Muscle of leg (tissue), 11 donors: ENCODE measurements around the gene PSMD5. TPM values are rescaled to one million over a fixed set of nuclear protein-coding genes. Genes with fewer than 3 reads are reported as not detected.

Source experiments
- DNase-seq: peaks from one replicate; pipeline ENCODE4 v3.0.0; 2013
- H3K27ac ChIP-seq: one replicate; pipeline ENCODE4 v1.5.1; 2013; ENCODE audit warnings: mild to moderate bottlenecking, low read length, control low read depth
- H3K27me3 ChIP-seq: one replicate; pipeline ENCODE4 v1.6.1; 2013; ENCODE audit warnings: low read length; ENCODE audit not compliant: control insufficient read depth, insufficient read depth
- H3K36me3 ChIP-seq: one replicate; pipeline ENCODE4 v1.6.1; 2013; ENCODE audit warnings: low read length; ENCODE audit not compliant: control insufficient read depth, insufficient read depth
- H3K4me1 ChIP-seq: one replicate; pipeline ENCODE4 v1.6.1; 2013; ENCODE audit warnings: low read length; ENCODE audit not compliant: control insufficient read depth, insufficient read depth
- H3K4me3 ChIP-seq: one replicate; pipeline ENCODE4 v1.5.1; 2013; ENCODE audit warnings: low read length, control low read depth
- H3K9me3 ChIP-seq: replicated peaks from 2 replicates; pipeline ENCODE4 v1.6.1; 2013; ENCODE audit warnings: low read depth, low read length; ENCODE audit not compliant: control insufficient read depth
- WGBS: methylation state at CpG from one replicate; pipeline ENCODE4 v1.1.5; 2013; ENCODE audit warnings: missing lambda C conversion rate; ENCODE audit not compliant: insufficient coverage; 5-methylcytosine and 5-hydroxymethylcytosine counted together
- polyA plus RNA-seq, 8 donors: library from polyadenylated mRNA; unstranded; fragments of 120-200 nt; gene quantifications; one replicate each; pipeline versions ENCODE4 v1.2.1 to v1.2.3, GENCODE V29; 2013; ENCODE audit warnings: inconsistent platforms in 1 of 8, low replicate concordance in 1 of 8; ENCODE audit not compliant: insufficient read length in 8 of 8, insufficient read depth in 1 of 8
- total RNA-seq: library from RNA; stranded (reverse); fragments of 120-200 nt; gene quantifications from one replicate; pipeline ENCODE4 v1.2.4, GENCODE V29; 2013

PSMD5 gene
- total and polyA plus RNA-seq, 9 donors, result 17.1 to 24.9 (median 21.1) TPM

GRCh38 chr9:120867676-120868338 lies 25.1 kb upstream of the PSMD5 start:
- peaks cover 45% of the 10 kb centered on the region for H3K36me3 ChIP-seq

DNA sequence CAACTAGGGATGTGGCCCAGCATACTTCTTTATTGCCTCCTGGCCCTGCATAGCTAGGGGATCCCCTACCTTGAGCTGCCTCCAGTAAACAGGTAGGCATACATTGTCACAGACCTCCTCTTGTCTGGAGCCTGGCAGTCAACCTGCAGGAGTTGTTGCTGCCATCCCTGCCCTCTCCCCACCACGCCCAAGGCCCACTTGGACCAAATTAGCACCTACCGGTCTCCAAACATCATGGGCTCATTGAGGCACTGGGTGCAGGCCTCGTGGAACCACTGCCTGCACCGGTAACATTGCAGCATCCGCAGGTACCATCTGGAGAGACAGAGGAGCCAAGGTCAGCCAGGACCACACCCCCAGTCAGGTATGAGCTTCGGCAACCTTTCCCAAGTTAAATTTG lies 23.9 kb upstream of the PSMD5 start:
- peaks cover 25% of the 10 kb centered on the region for H3K4me1 ChIP-seq

More at GRCh38 chr9:120867676-120868338, 25.1 kb upstream of the PSMD5 start:
- Histone ChIP-seq H3K9me3 (no peaks in the 10 kb centered on the region), H3K4me3 (peak overlapping the region; percentile 54), H3K27me3 (no peaks in the 10 kb centered on the region), H3K27ac (peak overlapping the region; percentile 90), H3K4me1 (peaks cover 25% of the 10 kb centered on the region)
- 66% methylated on average over 6 of the region's 15 CpGs for WGBS
- DNase-seq, result no peak

DNA sequence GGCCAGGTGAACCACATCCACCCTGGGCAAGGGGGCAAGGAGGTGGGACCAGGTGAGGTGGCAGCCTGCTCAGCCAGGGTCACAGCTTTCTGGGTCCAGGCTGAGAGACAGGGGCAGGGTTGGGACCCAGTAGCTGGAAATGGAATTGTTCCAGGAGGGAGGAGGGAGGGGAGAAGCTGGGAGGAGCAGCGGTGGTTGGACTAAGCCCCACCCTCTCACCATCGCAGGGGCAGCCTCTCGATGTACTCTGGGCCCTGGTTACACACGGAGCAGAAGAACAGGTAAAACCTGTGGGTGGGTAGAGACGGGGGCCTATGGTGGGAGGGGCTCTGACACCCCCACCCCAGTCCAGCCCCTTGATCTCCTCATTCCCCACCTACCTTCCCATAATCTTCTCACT lies 23.1 kb upstream of the PSMD5 start:
- H3K27ac ChIP-seq, result no peak overlapping the region
- no peak overlapping the region for H3K4me3 ChIP-seq
- H3K27me3 ChIP-seq, result no peaks in the 10 kb centered on the region
- WGBS, result no CpG with 5 or more reads among the region's 5 CpGs
- no peaks in the 10 kb centered on the region for H3K9me3 ChIP-seq
- H3K4me1 ChIP-seq, result peaks cover 25% of the 10 kb centered on the region
- H3K36me3 ChIP-seq, result peaks cover 64% of the 10 kb centered on the region
- no peak for DNase-seq

More for the DNA sequence above, 23.9 kb upstream of the PSMD5 start:
- Histone ChIP-seq H3K27me3 (no peaks in the 10 kb centered on the region), H3K36me3 (peaks cover 55% of the 10 kb centered on the region), H3K4me3 (no peak overlapping the region), H3K9me3 (no peaks in the 10 kb centered on the region), H3K27ac (no peak overlapping the region)
- WGBS, result 94% methylated on average over 4 of the region's 6 CpGs
- no peak for DNase-seq

GRCh38 chr9:120865176-120865575 lies 22.5 kb upstream of the PSMD5 start:
- peaks cover 65% of the 10 kb centered on the region for H3K36me3 ChIP-seq
- WGBS, result 36% methylated on average over 5 of the region's 5 CpGs
- no peak for DNase-seq
- no peaks in the 10 kb centered on the region for H3K27me3 ChIP-seq
- H3K4me3 ChIP-seq, result no peak overlapping the region
- H3K9me3 ChIP-seq, result no peaks in the 10 kb centered on the region
- H3K4me1 ChIP-seq, result peaks cover 22% of the 10 kb centered on the region
- no peak overlapping the region for H3K27ac ChIP-seq

DNA sequence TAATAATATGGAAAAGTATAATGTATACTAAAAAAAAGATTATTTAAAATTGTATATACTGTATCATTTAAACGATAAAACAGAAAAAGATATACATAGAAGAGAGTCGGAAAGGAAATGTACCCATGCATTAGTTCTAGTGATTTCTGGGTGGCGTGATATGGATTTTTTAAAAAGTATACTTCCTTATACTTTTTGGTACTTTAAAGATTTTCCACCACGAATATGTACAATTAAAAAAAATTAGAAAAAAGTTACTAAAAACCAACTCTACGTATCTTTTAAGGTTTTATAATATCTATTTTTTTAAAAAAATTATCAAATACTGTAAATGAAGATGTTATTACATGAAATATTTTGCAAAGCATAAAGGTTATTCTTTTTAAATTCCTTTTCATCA lies 22.0 kb upstream of the PSMD5 start:
- Histone ChIP-seq H3K27ac (no peak overlapping the region), H3K4me1 (peaks cover 20% of the 10 kb centered on the region), H3K4me3 (no peak overlapping the region), H3K9me3 (no peaks in the 10 kb centered on the region), H3K27me3 (no peaks in the 10 kb centered on the region), H3K36me3 (peaks cover 69% of the 10 kb centered on the region)
- WGBS, result no CpG with 5 or more reads among the region's 5 CpGs
- no peak for DNase-seq

- H3K36me3 ChIP-seq, result peaks cover 76% of the 10 kb centered on the region
- no CpG with 5 or more reads among the region's 7 CpGs for WGBS
Observed at GRCh38 chr9:120863833-120864232, 21.1 kb upstream of the PSMD5 start.

DNA sequence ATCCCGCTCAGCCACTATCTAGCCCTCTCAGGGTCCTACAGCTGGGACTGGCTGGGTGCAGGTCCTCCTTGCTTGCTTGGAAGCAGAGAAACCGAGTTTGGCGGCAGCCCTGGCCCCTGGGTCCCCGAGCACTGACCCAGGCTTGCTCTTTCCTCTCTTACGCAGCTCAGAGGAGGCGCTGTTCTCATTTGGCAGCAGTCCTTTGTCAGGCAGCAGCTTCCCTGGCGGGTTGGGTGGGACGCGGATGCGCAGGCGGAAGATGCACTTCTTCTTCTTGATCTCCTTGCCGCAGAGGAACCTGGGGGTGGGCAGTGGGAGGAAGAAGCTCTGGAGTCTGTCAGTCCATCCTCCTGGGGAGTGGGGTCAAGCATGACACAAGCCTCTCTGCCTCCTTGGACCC lies 19.7 kb upstream of the PSMD5 start:
- no peak overlapping the region for H3K4me3 ChIP-seq
- H3K27ac ChIP-seq, result no peak overlapping the region
- no peaks in the 10 kb centered on the region for H3K27me3 ChIP-seq
- WGBS, result 83% methylated on average over 11 of the region's 12 CpGs
- peaks cover 16% of the 10 kb centered on the region for H3K4me1 ChIP-seq
- H3K36me3 ChIP-seq, result peaks cover 87% of the 10 kb centered on the region
- no peak for DNase-seq
- H3K9me3 ChIP-seq, result no peaks in the 10 kb centered on the region

More at GRCh38 chr9:120863833-120864232, 21.1 kb upstream of the PSMD5 start:
- no peak for DNase-seq
- Histone ChIP-seq H3K9me3 (no peaks in the 10 kb centered on the region), H3K4me1 (peaks cover 18% of the 10 kb centered on the region), H3K4me3 (no peak overlapping the region), H3K27ac (no peak overlapping the region), H3K27me3 (no peaks in the 10 kb centered on the region)

DNA sequence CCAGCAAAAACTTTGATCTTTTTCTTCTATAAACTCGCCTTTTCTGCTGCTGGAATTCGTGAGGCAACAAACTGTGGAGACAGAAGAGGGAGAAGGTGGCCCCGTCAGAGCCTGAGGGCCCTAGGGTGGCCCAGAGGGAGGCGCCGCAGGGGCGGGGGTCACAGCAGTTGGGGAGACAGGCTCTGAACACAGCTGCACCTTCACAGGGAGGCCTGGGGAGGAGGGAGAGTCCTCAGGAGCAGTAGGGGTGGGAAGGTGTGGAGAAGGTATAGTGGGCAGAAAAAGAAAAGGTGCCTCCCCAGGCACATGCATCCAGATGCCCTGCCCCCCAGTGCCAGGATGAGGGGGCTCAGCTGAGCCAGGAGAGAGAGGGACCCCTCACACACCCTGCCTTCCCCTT lies 19.2 kb upstream of the PSMD5 start:
- no peak for DNase-seq
- H3K27me3 ChIP-seq, result no peaks in the 10 kb centered on the region
- no peak overlapping the region for H3K27ac ChIP-seq
- H3K36me3 ChIP-seq, result peaks cover 89% of the 10 kb centered on the region
- H3K4me3 ChIP-seq, result no peak overlapping the region
- H3K4me1 ChIP-seq, result peaks cover 18% of the 10 kb centered on the region
- 87% methylated on average over 5 of the region's 6 CpGs for WGBS
- no peaks in the 10 kb centered on the region for H3K9me3 ChIP-seq

DNA sequence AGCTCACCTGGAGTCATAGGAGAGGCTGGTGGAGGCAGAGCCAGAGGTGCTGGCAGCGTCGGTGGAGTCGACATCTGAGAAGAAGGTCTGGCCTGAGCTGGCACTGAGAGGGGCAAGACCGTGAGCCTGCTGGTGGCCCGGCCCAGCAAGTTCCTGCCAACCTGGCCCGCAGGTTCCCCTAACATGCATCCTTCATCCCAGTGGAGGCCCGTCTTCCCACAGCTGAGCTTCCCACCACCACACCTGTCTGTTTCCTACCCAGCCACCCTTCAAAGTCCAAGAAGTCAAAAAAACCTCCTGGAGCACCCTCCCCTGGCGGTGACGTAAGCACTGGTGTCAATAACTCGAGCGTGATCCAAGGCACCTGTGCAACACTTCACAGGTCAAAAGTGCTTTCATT lies 17.4 kb upstream of the PSMD5 start:
- peaks cover 84% of the 10 kb centered on the region for H3K36me3 ChIP-seq
- no peaks in the 10 kb centered on the region for H3K27me3 ChIP-seq
- H3K9me3 ChIP-seq, result no peaks in the 10 kb centered on the region
- no peak overlapping the region for H3K4me3 ChIP-seq
- WGBS, result 94% methylated on average over 11 of the region's 11 CpGs
- H3K27ac ChIP-seq, result no peak overlapping the region
- no peak for DNase-seq
- H3K4me1 ChIP-seq, result peaks cover 27% of the 10 kb centered on the region

DNA sequence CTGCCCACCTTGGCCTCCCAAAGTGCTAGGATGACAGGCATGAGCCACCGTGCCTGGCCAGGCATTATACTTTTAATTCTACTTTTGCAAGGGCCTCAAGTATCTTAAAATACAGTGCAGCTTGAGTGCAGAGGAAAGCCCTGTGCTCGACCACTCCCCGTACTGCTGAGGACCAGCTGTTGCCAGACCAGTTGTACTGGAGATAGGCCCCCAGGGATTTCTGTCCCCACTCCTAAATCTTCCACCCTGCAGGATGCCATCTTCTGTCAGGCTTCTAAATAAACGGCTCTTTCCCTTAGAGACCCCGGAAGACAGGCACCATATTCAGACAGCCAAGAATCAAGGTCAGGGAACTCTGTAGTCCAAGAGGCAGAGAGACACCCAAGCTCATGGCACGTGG lies 16.6 kb upstream of the PSMD5 start:
- H3K36me3 ChIP-seq, result peaks cover 87% of the 10 kb centered on the region
- H3K4me1 ChIP-seq, result peaks cover 27% of the 10 kb centered on the region
- 70% methylated on average over 6 of the region's 6 CpGs for WGBS
- DNase-seq, result no peak
- no peaks in the 10 kb centered on the region for H3K9me3 ChIP-seq
- no peak overlapping the region for H3K4me3 ChIP-seq
- no peaks in the 10 kb centered on the region for H3K27me3 ChIP-seq
- H3K27ac ChIP-seq, result no peak overlapping the region

GRCh38 chr9:120857902-120858301 lies 15.2 kb upstream of the PSMD5 start:
- no peaks in the 10 kb centered on the region for H3K9me3 ChIP-seq

More at GRCh38 chr9:120857902-120858301, 15.2 kb upstream of the PSMD5 start:
- Histone ChIP-seq H3K27ac (no peak overlapping the region), H3K4me3 (no peak overlapping the region), H3K27me3 (no peaks in the 10 kb centered on the region), H3K4me1 (peaks cover 27% of the 10 kb centered on the region), H3K36me3 (peaks cover 73% of the 10 kb centered on the region)
- WGBS, result 100% methylated on average over 1 of the region's 11 CpGs
- DNase-seq, result no peak
